EH (cell line): ENCODE measurements around the gene SH3RF3.
"Not testable (repeated sequence)": the region's sequence is repeated elsewhere in the genome, so short reads cannot be mapped to it uniquely, and the experiment has no call there.

Source experiments
- DNase-seq: peaks from one replicate; pipeline ENCODE4 v3.0.0-alpha.2; 2015; ENCODE audit warnings: low read depth

Gene SH3RF3

GRCh38 chr2:109118321-109118720, 10.7 kb upstream of the SH3RF3 start:
- DNase-seq = no peak

GRCh38 chr2:109120166-109120565, 8.8 kb upstream of the SH3RF3 start:
- no peak for DNase-seq

DNA sequence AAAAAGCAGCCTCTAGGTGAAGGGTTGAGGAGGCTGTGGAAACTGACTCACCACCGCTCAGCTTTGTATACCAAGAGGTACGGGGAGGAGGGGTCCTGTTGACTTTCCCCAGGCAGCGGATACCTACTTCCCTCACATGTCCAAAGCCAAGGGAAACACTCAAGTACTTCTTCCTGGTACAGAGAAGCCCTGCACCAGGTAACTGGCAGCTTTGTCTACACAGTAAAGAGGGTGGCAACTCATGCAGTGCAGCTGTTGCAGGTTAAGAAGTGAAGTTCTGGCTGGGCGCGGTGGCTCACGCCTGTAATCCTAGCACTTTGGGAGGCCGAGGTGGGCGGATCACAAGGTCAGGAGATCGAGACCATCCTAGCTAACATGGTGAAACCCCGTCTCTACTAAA, 8.3 kb upstream of the SH3RF3 start:
- DNase-seq = not testable (repeated sequence)

DNA sequence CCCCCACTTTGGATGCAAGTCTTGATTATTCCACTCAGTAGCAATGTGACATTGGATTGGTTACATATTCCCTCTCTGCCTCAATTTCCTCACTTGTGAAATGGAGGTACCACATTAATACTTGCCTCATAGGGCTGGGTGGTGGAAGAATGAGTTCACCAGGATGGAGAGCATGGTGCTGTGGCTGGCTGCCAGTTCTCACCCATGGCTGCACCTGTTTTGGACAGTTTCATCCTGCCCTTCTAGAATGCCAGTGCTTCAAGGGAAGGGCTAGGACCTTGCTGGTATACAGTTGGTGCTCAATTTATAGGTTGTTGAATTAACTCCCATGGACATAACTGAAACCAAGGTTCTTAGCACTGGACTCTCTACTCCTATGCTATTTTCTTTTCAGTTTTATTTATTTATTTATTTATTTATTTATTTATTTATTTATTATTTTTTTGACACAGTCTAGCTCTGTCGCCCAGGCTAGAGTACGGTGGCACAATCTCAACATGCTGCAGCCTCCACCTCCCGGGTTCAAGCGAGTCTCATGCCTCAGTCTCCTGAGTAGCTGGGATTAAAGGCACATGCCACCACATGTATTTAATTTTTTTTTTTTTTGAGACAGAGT, 5.3 kb upstream of the SH3RF3 start:
- DNase-seq = no peak

DNA sequence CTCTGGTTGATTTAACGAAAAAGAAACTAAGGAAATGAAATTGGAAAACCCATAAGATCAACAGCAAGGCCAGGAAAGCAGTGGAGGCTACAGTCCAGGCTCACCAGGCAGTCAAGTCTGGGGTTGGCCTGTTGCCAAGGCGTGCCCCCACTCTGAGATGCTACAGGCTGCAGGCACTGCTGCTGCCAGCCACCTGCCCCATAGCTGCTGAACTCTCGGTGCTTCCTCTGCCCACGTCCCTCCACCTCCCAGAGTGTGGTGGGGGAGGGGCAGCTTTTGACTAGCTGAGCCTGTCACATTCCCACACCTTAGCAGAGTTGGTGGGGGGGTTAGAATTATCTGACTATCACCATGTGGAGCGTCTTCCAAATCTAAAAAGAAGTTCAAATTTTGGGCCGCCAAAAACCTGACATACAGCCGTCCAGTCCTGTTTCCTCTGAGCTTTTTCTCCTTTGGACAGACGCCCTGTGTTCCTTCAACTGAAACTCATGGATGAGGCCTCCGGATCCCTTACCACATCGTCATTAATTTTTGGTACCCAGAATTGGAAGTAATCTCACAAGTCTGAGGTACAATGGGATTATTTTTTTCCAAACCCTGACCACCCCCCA, 3.9 kb upstream of the SH3RF3 start:
- no peak for DNase-seq

- peak; percentile 96 for DNase-seq
Measured at GRCh38 chr2:109125593-109126500, 3.2 kb upstream of the SH3RF3 start.

GRCh38 chr2:109126501-109126860, 2.5 kb upstream of the SH3RF3 start:
- DNase-seq = peak; percentile 93

- DNase-seq = no peak
Measured at GRCh38 chr2:109127556-109127955, 1.4 kb upstream of the SH3RF3 start.

GRCh38 chr2:109128048-109128615, 873 bp upstream of the SH3RF3 start:
- DNase-seq = peak; percentile 90

GRCh38 chr2:109129356-109129920, 433 bp downstream of the SH3RF3 start:
- peak; percentile 56 for DNase-seq

DNA sequence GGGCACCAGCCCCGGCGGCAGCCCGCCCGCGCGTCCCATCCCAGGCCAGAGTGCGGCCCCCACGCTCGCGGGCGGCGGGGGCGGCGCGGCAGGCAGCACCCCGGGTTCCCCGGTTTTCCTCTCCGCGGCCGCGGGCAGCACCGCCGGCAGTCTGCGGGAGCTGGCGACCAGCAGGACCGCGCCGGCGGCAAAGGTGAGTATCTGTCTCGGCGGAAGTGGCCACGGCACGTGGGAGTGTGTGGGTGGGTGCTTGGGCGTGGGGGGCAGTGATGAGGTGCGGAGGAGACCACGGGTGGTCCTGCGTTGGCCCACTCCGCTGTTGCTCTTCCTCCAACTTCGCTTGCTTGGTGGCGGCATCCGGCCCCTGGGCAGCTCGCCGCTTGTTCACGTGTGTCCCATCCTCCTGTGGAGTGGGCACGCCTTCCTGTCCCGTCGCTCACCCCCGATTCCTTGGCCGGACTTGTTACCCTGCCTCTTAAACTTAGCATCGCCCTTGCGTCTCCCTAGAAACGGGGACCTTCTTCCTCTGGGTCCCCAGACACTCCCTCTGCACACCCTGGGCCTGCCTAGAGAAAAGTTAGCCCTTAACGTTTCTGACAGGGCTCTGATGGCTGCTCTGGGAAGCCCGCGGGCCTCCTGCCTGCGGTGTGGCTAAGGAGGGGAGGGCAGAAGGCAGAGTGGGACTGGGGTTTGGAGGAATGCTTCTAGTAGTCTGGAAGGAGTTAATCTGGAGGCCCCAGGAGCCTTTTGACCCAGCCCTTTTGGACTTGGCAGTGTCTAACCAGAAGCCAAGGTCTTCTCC, 1.1 kb downstream of the SH3RF3 start:
- DNase-seq = peak; percentile 60

GRCh38 chr2:109130723-109130995, 1.7 kb downstream of the SH3RF3 start:
- no peak for DNase-seq

- DNase-seq = no peak
Measured at GRCh38 chr2:109131777-109132176, 2.8 kb downstream of the SH3RF3 start.

DNA sequence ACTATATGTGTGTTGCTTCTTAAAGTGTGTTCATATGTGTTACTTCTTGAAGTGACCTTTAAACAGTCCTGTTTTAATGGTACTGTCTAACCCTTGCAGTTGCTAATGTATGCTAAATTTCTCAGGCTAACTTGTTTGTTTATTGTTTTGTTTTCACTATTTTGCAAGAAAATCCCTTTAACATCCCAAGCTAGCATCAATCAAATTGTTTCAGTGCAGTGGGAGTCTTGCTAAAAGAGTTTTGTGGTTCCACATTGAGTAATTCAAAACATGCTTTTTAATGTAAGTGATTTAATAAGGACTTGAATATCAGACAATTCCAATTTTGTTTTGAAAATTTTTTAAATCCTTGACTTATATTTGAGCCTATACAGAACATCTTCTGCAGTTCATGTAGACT, 3.6 kb downstream of the SH3RF3 start:
- no peak for DNase-seq

GRCh38 chr2:109133746-109134145, 4.7 kb downstream of the SH3RF3 start:
- no peak for DNase-seq

DNA sequence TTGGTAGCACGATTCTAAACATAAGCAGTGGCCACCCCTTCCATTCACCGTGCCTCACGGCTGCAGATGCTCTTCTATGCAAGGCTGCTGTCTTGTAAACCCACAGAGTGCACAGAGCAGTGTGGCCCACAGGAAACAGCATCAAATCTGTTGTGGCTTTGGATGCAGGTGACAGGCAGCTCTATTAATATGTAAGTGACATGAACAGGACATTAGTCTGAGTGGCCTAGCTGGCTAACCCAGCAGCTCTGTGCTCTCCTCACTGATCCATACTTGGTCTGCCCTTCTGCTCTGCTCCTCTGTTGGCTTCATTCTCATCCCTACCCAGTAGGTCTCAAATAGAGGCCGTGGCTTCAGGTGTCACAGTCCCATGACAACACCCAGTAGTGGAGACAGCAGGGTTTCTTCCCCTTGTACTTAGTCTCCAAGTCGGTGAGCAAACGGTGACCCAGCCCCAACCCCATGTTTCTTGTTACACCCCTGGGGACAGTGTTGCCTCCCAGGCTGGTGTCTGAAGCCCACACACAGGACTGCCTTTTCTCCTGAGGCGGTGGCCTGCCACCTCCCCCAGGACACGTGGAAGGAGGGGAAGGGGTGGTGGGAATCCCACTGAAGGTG, 5.8 kb downstream of the SH3RF3 start:
- DNase-seq = no peak

- no peak for DNase-seq
Measured at GRCh38 chr2:109135359-109136197, 6.6 kb downstream of the SH3RF3 start.

DNA sequence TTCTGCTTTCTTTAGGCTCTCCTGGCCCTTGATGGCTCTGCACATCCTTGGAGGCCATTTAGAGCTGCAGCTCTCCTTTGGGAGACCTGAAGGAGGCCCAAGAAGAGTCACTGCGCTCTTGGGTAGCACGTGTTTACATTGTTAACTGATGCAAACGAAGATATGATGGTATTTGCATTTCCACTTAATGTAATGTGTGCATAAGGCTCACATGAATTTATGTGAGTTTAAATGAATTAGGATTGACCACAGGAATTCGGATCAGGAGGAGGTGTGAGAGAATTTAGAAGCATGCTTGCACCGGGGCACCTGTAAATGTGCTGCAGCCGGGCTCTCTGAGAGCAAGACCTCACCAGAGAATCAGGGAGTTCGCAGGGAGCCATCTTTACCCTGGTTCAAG, 7.5 kb downstream of the SH3RF3 start:
- DNase-seq = no peak

DNA sequence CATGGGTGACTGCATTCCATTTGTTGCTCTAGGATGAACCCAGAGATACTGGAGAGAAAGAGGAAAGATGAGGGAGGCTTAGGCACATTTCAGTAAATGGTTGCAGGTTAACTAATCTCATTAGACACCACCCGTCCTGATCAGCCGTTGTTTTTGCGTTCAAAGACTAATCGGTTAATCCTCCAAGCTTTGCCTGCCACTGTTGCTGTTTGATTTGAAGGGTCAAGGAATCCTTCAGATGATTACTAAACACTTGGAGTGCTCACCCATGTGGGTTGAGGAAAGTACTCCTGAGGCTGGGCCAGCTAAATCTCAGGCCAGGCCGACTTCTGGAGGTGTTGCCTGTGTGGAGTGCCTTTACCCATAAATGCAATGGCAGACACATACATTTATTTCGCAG, 8.6 kb downstream of the SH3RF3 start:
- no peak for DNase-seq

GRCh38 chr2:109138449-109138848, 9.4 kb downstream of the SH3RF3 start:
- DNase-seq = no peak

- DNase-seq = peak; percentile 64
Measured at GRCh38 chr2:109139002-109139401, 10.0 kb downstream of the SH3RF3 start.
